Activated CD8-positive, alpha-beta memory T cell treated with anti-CD3 and anti-CD28 coated beads for 36 hours (primary cell): Measurements from ENCODE around the gene GMDS. TPM values are rescaled to one million over a fixed set of nuclear protein-coding genes. Genes with fewer than 3 reads are reported as not detected.

Experiments used
- CTCF ChIA-PET: fragments of 350-600 bp; sonication (Branson Sonifier 250); formaldehyde crosslinking; loops from one replicate; lab custom pipeline; 2021; ENCODE audit warnings: antibody characterized with exemption; lab: Charles Lee
- POLR2A ChIA-PET: fragments of 350-600 bp; sonication (Branson Sonifier 250); formaldehyde crosslinking; loops from one replicate; lab custom pipeline; 2021; ENCODE audit warnings: antibody characterized with exemption; lab: Charles Lee
- total RNA-seq, 2 experiments: library from RNA; stranded (reverse); gene quantifications; one replicate each; pipeline ENCODE4 v1.2.3, GENCODE V29; 2021

Gene GMDS
- total RNA-seq, 2 experiments from 2014 or later, result 36.0 to 37.1 TPM

- ChIA-PET CTCF (interaction anchor here (0.7 kb wide), 1 partner anchor 478 kb away, joined by 7 read pairs; no protein-coding TSS in a partner anchor), POLR2A (no interaction called here)
Observed at GRCh38 chr6:1657116-1657770, 588.2 kb downstream of the GMDS start.

DNA sequence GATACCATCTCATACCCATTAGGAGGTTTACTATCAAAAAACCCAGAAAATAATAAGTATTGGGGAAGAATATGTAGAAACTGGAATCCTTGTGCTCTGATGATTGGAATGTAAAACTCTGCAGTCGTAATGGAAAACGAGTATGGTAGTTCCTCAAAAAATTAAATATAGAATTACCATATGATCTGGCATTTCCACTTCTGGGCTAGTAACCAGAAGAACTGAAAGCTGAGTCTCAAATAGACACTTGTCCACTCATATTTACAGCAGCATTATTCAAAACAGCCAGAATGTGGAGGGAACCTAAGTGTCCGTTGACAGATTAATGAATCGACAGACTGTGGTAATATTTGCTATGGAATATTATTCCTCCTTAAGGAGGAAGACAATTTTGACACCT lies 591.4 kb downstream of the GMDS start:
- POLR2A ChIA-PET, result no interaction called here
- CTCF ChIA-PET, result no interaction called here

DNA sequence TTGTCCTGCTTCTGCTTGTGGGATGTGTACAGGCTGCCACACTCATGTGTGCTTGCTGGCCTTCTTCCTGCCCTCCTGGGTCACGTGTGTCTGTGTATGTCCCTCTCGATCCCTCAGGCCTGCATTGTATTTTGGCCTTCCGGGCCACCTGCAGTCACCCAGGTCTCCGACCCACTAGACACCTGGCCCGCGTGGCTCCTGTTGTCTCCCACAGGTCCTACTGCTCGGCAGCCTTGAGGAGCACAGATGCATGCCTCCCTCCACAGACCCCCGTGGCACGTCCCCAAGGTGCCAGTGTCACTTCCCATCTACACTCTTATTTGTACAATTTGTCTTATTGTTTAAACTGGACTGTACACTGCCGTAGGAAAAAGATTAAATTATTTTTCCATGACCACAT lies 592.6 kb downstream of the GMDS start:
- ChIA-PET POLR2A (no interaction called here), CTCF (no interaction called here)

- POLR2A ChIA-PET, result no interaction called here
- CTCF ChIA-PET, result no interaction called here
Observed at GRCh38 chr6:1651362-1651761, 594.0 kb downstream of the GMDS start.

DNA sequence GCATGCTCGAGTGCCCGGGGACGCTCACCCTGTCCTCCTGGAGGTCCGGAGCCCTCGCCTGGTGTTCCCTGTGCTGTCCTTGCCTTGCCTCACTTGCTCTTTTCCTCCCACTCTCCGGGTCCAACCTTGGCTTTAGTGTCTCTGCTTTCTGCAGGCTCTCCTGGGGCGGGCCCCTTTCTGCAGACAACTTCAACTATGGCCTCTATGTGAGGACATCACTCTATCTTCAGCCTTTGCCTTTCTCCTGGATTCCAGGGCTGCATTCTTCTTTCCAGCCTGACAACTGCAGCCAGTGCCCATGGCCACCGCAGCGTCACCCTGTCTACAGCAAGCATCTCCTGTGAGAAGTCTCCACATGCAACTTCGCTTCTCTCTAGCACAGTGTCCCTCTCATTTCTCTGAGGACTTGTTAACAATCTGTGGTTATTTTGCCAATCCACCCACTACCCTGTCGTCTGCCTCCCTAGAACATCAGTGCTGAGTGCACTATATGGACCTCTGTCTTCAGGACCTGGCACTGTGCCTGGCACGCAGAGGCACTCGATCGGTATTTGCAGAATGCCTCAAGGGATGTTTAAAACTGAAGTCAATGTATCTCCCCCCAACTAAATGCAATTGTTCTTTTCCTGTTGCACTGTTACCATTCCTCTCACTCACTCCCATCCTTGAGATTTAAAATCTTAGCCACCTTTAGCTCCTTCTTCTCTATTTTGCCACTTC lies 599.8 kb downstream of the GMDS start:
- ChIA-PET CTCF (no interaction called here), POLR2A (no interaction called here)

DNA sequence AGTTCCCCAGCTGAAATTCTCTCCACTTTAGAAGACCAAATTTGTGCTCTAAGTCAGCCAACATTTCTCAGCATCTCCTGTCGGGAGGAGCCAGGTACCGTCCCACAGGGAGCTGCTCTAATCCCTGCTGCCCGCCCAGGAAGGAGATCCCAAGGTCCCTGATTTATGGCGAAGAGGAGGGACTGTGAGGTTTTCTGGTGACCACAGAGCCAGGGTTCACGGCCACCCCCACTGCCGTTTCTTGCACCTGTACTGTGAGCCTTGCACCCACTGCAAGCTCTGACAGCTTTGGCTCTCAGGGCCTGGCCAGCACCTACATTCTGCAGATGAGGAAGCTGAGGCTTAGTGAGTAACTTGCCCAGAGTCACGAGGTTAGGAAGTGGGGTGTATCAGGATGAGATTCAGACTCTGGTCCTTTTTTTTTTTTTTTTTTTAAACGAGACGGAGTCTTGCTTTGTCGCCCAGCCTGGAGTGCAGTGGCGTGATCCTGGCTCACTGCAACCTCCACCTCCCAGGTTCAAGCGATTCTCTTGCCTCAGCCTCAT lies 600.8 kb downstream of the GMDS start:
- ChIA-PET POLR2A (no interaction called here), CTCF (no interaction called here)

GRCh38 chr6:1643830-1644445 lies 601.5 kb downstream of the GMDS start:
- CTCF ChIA-PET, result no interaction called here

GRCh38 chr6:1643111-1643510 lies 602.3 kb downstream of the GMDS start:
- CTCF ChIA-PET, result no interaction called here
- POLR2A ChIA-PET, result no interaction called here

More at GRCh38 chr6:1643830-1644445, 601.5 kb downstream of the GMDS start:
- POLR2A ChIA-PET, result no interaction called here

GRCh38 chr6:1641343-1641885 lies 604.0 kb downstream of the GMDS start:
- POLR2A ChIA-PET, result no interaction called here

GRCh38 chr6:1640476-1640875 lies 604.9 kb downstream of the GMDS start:
- POLR2A ChIA-PET, result no interaction called here
- CTCF ChIA-PET, result no interaction called here

More at GRCh38 chr6:1641343-1641885, 604.0 kb downstream of the GMDS start:
- CTCF ChIA-PET, result no interaction called here

DNA sequence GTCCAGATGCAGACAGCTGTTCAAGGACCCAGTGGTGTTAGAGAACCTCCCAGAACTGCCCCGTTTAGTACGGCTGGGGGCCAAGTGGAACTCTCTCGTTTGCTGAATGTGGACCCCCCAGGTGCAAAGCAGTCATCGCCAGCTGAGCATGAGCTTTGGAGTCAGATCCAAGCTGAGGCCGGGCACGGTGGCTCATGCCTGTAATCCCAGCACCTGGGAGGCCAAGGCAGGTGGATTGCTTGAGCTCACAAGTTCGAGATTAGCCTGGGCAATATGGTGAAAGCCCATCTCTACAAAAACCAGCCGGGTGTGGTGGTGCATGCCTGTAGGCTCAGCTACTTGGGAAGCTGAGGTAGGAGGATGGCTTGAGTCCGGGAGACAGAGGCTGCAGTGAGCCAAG lies 606.0 kb downstream of the GMDS start:
- CTCF ChIA-PET, result no interaction called here
- POLR2A ChIA-PET, result no interaction called here

DNA sequence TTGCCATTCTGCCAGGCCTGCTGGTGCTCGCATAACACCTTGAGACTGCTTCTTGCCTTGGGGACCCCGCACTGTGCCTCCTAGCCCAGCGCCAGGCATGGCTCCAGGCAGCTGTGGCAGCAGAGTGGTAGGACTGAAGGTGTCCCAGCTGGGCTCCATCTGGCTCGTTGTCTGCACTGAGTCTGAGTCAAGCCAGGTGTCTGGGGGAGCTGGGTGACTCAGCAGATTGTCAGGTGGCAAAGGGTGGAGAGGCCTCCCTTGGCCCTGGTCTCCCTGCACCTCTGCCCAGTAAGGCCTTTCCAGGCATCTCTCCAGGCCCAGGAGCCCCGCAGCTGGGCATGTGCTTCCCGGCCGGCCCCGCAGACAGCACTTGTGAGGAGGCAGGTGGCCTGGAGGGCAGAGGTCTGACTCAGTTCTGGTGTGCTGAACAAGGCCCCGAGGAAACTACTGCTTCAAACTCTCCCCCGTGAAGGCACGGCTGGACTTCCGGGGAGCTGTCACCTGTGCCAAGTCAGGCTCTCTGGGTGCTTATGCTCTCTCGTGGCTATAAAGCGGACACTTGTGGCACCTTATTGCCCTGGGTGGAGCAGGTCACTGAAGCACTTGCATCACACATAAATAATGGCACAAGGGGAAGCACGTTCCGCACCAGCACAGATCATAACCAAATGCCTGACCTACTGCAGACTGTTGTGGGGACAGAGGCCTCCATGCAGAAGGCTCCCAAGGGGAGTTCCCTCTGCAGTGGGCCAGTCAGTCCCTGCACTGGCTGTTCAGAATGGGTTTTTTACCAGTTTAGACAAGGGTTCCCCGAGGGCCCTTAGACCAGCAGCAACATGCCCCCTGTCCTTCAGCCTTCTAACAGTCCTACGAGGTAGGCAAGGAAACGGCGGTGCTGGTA lies 608.2 kb downstream of the GMDS start:
- POLR2A ChIA-PET, result interaction anchor here (0.5 kb wide), 1 partner anchor 742 kb away, joined by 5 read pairs; no protein-coding TSS in a partner anchor
- CTCF ChIA-PET, result no interaction called here

DNA sequence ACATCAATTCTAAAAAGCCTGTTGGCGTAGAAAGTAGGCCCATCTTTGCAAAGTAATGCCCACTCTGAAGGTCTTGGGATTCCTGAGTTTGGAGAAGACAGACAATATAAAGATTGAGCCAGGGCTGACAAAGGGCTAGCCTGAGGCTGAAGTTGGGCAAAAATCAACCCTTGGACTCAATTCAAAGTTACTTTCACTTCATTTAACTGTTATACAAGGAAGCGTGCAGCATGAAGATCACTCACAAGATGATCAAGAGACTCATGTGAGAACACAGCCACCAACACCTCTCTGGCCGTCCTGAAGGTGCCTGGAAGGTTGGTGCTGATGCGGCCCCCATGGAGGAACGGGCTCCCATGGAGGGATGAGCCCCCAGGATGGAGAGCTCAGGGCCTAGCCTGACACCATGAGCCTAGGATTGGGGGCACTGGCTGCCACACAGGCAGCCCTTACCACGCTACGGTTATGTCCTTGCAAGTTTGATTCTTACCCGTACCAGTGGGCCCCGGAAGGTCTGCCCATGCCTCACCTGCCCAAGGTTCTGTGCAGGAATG lies 609.1 kb downstream of the GMDS start:
- ChIA-PET CTCF (no interaction called here), POLR2A (no interaction called here)

- POLR2A ChIA-PET, result no interaction called here
- CTCF ChIA-PET, result no interaction called here
Observed at GRCh38 chr6:1635305-1636010, 609.9 kb downstream of the GMDS start.

DNA sequence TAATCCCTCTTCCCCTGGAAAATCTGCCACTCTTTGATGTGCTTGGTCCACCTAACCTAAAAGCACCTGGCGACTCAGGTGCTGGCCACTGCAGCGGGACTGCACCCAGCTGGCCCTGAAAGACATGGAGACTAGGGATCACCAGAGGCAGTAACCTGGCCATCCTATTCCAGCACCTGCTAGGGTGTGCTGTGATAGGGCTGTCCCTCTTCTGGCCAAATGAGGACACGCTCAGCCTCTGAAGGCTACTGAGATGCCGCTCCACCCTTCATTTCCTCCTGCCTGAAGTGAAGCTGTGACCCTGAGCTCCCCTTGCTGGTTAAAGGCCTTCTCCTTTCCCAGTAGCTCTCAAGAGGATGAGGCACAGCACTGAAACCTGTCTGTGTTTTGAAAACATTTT lies 611.3 kb downstream of the GMDS start:
- POLR2A ChIA-PET, result no interaction called here
- CTCF ChIA-PET, result no interaction called here

- ChIA-PET POLR2A (no interaction called here), CTCF (no interaction called here)
Observed at GRCh38 chr6:1633366-1634021, 611.9 kb downstream of the GMDS start.

DNA sequence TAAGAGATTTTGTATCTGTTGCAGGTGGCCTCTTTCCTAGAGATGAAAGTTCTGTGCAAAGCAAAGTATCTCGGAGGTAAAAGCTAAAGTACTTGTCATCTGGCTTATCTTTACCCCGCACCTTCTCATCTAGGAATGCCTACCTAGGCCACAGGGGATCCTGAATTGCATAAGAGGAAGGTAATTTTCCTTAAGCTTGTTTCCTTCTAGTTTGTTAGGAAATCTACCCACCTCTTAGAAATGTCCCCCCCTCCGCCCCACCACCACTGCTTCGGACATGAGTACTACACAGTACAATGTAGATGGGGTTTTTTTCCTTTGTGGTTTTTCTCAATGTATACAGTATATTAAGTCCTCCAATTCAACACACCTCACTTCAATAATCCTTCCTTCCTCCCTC lies 614.2 kb downstream of the GMDS start:
- CTCF ChIA-PET, result no interaction called here
- POLR2A ChIA-PET, result no interaction called here

GRCh38 chr6:1630771-1631217 lies 614.6 kb downstream of the GMDS start:
- ChIA-PET CTCF (no interaction called here), POLR2A (no interaction called here)
